ENCODE measurements around the gene OR51I2. TPM values are rescaled to one million over a fixed set of nuclear protein-coding genes. Genes with fewer than 3 reads are reported as not detected.

The OR51I2 gene
- total and polyA plus RNA-seq, 3 donors from 2014 or later: not detected

GRCh38 chr11:5473921-5474320 lies 24.8 kb downstream of the OR51I2 start:
- intact Hi-C loops (cut with DNase I; ENCODE audit: low total_unique reads): no loop called here
- H3K36me3 ChIP-seq (ENCODE audit: low read depth, missing control alignments): no peaks in the 10 kb centered on the region
- H3K27ac ChIP-seq: no peak overlapping the region
- DNase-seq: no peak
- TF ChIP-seq, protein P1, sequence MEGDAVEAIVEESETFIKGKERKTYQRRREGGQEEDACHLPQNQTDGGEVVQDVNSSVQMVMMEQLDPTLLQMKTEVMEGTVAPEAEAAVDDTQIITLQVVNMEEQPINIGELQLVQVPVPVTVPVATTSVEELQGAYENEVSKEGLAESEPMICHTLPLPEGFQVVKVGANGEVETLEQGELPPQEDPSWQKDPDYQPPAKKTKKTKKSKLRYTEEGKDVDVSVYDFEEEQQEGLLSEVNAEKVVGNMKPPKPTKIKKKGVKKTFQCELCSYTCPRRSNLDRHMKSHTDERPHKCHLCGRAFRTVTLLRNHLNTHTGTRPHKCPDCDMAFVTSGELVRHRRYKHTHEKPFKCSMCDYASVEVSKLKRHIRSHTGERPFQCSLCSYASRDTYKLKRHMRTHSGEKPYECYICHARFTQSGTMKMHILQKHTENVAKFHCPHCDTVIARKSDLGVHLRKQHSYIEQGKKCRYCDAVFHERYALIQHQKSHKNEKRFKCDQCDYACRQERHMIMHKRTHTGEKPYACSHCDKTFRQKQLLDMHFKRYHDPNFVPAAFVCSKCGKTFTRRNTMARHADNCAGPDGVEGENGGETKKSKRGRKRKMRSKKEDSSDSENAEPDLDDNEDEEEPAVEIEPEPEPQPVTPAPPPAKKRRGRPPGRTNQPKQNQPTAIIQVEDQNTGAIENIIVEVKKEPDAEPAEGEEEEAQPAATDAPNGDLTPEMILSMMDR (IDR thresholded peaks at IDR 0.05): no peak
- no peak for TF ChIP-seq POLR2A (IDR thresholded peaks at IDR 0.05)
- no peaks in the 10 kb centered on the region for H3K4me1 ChIP-seq
- H3K9me3 ChIP-seq: no peaks in the 10 kb centered on the region
- H3K4me3 ChIP-seq: no peak overlapping the region
- H3K27me3 ChIP-seq: no peaks in the 10 kb centered on the region

- TF ChIP-seq, protein P1 (IDR thresholded peaks at IDR 0.05): peak; percentile 47 to 88 (median 61)
- no peak for TF ChIP-seq POLR2A (IDR thresholded peaks at IDR 0.05)
- H3K27ac ChIP-seq: no peak overlapping the region
- no peak overlapping the region for H3K4me3 ChIP-seq
- WGBS, 2 donors: 35 to 45% methylated on average over 2 of the region's 2 CpGs
- no peaks in the 10 kb centered on the region for H3K36me3 ChIP-seq (ENCODE audit: low read depth, missing control alignments)
- peak; percentile 62 for DNase-seq
- intact Hi-C loops (cut with DNase I; ENCODE audit: low total_unique reads): no loop called here
- no peaks in the 10 kb centered on the region for H3K4me1 ChIP-seq
- H3K27me3 ChIP-seq: no peaks in the 10 kb centered on the region
- no peaks in the 10 kb centered on the region for H3K9me3 ChIP-seq
Observed at GRCh38 chr11:5476186-5476819, 27.2 kb downstream of the OR51I2 start.

- no peaks in the 10 kb centered on the region for H3K4me1 ChIP-seq
Observed at GRCh38 chr11:5486003-5486402, 36.9 kb downstream of the OR51I2 start.

GRCh38 chr11:5486421-5486820 lies 37.3 kb downstream of the OR51I2 start:
- 48 to 56% methylated on average over 3 of the region's 3 CpGs for WGBS, 2 donors
- Histone ChIP-seq H3K27ac (peak overlapping the region in 1 of 2 donors; percentile 44), H3K9me3 (no peaks in the 10 kb centered on the region), H3K27me3 (no peaks in the 10 kb centered on the region), H3K36me3 (ENCODE audit: low read depth, missing control alignments) (no peaks in the 10 kb centered on the region), H3K4me1 (no peaks in the 10 kb centered on the region), H3K4me3 (no peak overlapping the region)
- DNase-seq: peak; percentile 34
- intact Hi-C loops (cut with DNase I; ENCODE audit: low total_unique reads): no loop called here
- TF ChIP-seq, protein P1 (IDR thresholded peaks at IDR 0.05): no peak
- TF ChIP-seq POLR2A (IDR thresholded peaks at IDR 0.05): no peak

More at GRCh38 chr11:5486003-5486402, 36.9 kb downstream of the OR51I2 start:
- H3K9me3 ChIP-seq: no peaks in the 10 kb centered on the region
- TF ChIP-seq, protein P1 (IDR thresholded peaks at IDR 0.05): no peak
- no peak for TF ChIP-seq POLR2A (IDR thresholded peaks at IDR 0.05)
- peak overlapping the region in 1 of 2 donors; percentile 44 for H3K27ac ChIP-seq
- no peak overlapping the region for H3K4me3 ChIP-seq
- H3K27me3 ChIP-seq: no peaks in the 10 kb centered on the region
- no peak for DNase-seq
- intact Hi-C loops (cut with DNase I; ENCODE audit: low total_unique reads): no loop called here
- no peaks in the 10 kb centered on the region for H3K36me3 ChIP-seq (ENCODE audit: low read depth, missing control alignments)
- 64 to 67% methylated on average over 3 of the region's 3 CpGs for WGBS, 2 donors

DNA sequence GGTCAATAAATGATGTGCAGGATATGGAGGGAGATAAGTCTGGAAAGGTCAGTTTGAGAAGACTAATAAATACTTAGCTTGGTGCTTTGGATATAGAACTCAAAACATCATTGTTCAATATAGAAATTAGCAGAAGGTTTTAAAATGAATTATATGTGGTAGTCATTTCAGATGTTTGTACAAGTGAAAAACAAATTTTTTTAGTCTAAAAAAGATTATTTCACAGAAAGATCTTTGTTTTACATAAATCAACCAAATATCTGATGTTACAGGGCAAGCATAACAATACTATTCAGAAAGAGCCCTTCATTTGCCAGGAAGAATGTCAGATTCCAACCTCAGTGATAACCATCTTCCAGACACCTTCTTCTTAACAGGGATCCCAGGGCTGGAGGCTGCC lies 39.3 kb downstream of the OR51I2 start, which contains the start of gene OR52D1:
Gene OR52D1 (plus strand): TSS at position 301 of the 400 bp plus-strand sequence. CDS start 22 bp downstream, at position 323.
- intact Hi-C loops (cut with DNase I; ENCODE audit: low total_unique reads): no loop called here
- no peak within 1 kb of the TSS for H3K4me3 ChIP-seq
- DNase-seq: no peak

More for the DNA sequence above, 39.3 kb downstream of the OR51I2 start, which contains the start of gene OR52D1:
- no peaks in the 10 kb centered on the region for H3K27me3 ChIP-seq
- no peaks in the 10 kb centered on the region for H3K9me3 ChIP-seq
- TF ChIP-seq, protein P1 (IDR thresholded peaks at IDR 0.05): no peak
- no peaks in the 10 kb centered on the region for H3K4me1 ChIP-seq
- H3K27ac ChIP-seq: no peak within 1 kb of the TSS
- no peaks in the 10 kb centered on the region for H3K36me3 ChIP-seq (ENCODE audit: low read depth, missing control alignments)
